Limb (tissue), 2 donors: Measurements from ENCODE around the gene OSBPL3.

Source experiments
- DNase-seq, 2 donors: peaks; one replicate each; pipeline ENCODE4 v3.0.0-alpha.2; 2016; ENCODE audit errors: extremely low spot score in 2 of 2

Gene OSBPL3

GRCh38 chr7:24979470-24979862 lies 512 bp downstream of the OSBPL3 start:
- DNase-seq: peak in 1 of 2 donors; percentile 68

GRCh38 chr7:24978843-24979469 lies 1.0 kb downstream of the OSBPL3 start:
- no peak for DNase-seq

GRCh38 chr7:24975644-24976260 lies 4.2 kb downstream of the OSBPL3 start:
- DNase-seq: no peak

- DNase-seq: no peak
Measured at GRCh38 chr7:24975172-24975571, 4.8 kb downstream of the OSBPL3 start.

GRCh38 chr7:24974026-24974832 lies 5.7 kb downstream of the OSBPL3 start:
- DNase-seq: no peak

DNA sequence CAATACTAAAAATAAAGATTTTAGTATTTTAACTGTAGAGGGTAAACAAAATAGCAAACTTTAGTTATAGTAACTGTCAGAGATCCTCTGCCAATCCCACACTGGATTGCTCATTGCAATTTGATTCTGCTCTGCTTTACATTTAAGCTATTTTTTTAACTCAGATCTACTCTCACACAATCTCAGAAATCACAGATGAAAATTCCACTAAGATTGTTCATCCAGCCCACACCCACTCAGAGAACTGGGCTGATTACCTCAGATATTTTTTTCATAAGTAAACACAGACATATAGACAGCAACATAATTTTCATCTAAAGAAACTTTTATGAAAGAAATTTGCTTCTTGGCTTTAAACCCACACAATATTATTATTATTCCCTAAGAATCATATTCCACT lies 7.0 kb downstream of the OSBPL3 start:
- DNase-seq: no peak

- DNase-seq: no peak
Measured at GRCh38 chr7:24972166-24972477, 7.9 kb downstream of the OSBPL3 start.

DNA sequence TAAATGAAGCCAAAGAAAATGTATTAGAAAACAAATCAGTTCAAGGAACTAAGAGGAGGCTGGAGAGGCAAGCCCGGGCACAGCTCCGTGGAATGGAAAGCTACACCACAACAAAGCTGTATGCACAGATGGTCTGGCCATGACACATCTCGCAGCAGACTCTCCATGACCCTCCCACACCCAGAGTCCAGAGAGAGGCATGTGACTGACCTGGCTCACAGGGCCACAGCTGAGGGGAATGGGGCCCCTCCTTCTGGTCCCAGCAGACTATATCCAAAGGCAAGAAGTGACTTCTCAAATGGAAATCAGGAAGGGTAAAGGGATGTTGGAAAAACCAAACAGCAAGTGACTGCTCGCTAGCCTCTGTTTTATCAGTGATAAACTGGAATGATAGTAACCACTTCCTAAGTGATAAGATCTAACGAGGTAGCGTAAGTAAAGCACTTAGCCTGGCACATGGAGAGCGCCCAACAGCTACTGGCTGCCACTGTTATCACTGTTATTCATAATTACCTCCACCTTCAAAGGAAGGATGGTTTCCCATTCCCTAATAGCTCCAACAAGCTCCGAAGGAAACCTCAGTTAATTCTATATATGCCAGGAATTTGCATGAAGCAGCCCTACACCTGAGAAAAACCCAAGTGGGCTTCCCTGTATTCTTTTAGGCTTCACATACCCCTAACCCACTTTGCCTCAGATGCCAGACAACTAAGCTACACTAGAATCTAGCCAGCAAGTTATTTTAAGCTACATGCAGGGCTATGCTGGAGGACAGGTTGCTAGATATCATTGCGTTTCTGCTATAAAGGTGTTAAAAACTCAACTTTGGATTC lies 8.4 kb downstream of the OSBPL3 start:
- DNase-seq: no peak

GRCh38 chr7:24970676-24971075 lies 9.3 kb downstream of the OSBPL3 start:
- no peak for DNase-seq

DNA sequence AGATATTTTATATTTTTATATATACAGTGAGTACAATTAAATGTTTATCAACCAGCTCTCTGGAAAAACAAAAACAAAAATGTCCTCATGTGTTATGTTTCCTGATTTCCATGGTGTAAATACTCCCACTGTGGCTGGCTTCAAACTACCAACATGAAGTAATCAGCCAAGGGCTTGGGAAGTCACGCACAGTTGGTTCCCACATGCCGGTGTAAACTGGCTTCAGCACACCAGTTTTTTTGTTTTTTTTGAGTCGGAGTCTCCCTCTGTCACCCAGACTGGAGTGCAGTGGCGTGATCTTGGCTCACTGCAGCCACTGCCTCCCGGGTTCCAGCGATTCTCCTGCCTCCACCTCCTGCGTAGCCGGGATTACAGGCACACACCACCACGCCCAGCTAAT lies 11.8 kb downstream of the OSBPL3 start:
- no peak for DNase-seq

DNA sequence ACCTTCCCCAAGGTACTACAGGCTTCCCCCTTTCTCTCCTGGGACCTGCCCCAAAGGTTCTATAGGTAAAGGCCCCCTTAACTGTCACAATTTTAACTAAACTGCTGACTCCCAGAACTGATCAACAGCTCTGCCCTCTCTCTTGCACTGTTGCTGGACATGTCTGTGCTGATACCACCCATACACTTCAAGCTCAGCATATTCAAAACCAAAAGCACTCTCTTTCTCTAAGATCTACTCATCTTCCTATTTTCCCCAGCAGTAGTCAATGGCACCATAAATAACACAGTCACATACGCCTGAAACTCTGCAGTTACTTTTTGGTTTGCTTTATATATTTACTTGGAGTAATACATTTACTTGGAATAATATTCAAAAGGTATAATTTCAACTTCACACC lies 12.3 kb downstream of the OSBPL3 start:
- DNase-seq: no peak

GRCh38 chr7:24966802-24967201 lies 13.2 kb downstream of the OSBPL3 start:
- no peak for DNase-seq

DNA sequence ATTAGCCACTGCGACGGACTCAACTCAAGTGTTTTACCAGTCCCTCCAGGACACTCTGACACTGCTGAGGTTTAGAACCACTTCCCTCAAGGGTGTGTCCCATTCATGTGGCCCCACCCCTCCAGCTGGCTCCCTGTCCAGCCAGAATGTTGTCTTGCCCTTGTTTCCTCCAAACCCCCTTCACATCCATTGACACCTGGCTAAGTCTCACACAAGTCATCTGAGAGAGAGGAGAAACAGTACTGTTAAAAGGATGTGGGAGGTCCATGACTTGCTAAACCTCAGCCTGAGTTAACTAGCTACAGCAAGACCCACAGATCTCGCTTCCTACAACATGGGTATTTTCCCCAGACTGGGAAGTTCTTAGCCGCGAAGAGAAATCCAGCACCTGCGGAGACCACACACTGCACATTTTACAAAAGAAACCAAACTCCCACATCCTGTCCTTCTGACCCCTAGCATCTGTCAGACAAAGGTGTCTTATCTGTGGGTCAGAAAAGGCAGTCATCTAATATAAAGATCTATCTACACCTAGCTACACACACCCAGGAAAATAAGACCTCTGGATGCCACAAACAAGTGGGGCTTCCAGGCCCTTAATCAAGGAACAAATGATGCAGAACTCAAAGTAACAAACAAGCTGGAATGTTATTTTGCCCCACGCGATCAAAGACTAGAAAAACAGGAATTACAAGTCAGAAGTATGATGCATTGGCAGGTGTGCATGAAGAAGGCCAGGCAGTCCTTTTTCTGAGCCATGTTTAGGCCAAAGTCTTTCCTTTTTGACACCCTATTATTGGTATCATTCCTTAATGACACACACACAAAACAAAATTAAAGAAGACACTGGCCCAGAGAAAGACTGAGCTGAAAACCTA lies 13.9 kb downstream of the OSBPL3 start:
- no peak for DNase-seq

- DNase-seq: no peak
Measured at GRCh38 chr7:24964191-24964590, 15.8 kb downstream of the OSBPL3 start.

DNA sequence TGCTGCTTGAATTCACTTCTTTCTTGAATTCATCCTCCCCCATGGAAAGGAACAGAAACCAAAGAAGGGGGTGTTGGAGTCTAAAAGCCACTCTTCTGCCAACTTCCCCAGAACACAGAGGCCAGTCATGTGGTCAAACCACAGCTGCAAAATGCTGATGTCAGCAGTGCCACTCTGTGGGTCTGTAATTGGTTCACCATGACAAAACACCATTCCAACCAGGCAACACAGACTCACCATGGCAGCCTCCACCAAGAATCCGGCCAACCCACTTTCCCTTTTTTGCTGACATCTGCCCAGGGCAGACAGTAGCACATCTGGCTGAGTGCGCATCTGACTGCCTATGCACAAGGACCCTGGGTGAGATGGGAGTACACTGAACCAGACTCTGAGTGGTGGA lies 16.8 kb downstream of the OSBPL3 start:
- peak in 1 of 2 donors; percentile 23 for DNase-seq

GRCh38 chr7:24962418-24962962 lies 17.5 kb downstream of the OSBPL3 start:
- no peak for DNase-seq

DNA sequence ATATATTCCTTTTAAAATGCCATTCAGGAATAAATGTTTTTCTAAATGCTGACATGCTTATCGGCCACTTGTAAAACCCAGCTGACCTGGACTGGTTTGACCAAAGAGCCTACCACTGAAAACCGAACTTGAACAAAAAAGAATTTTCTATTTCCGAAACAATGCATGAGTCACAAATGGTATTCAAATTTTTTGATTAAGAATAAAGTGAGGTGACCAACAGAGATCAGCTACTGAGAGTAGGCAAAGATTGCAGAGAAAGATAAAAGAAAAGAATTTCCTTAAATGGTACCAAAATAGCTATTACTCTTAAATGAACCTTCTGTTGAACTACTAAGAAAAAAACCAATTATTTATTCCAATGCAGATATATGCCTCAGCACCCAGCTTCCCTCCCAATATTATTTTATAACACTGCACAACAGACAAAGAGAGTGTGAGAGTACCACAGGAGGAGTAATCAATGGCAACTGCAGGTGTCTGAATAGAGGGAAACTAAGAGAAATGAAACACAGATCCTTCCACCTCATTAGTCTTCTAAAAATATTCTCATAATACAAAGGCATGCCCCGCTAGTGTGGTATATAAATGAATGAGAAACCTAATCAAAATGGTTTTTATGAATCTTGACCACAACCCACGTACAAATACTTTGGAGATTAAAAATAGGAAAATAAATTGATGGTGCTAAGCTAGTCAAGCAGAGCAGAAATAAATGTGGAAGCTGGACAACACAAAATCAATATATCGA lies 20.1 kb downstream of the OSBPL3 start:
- no peak for DNase-seq

- no peak for DNase-seq
Measured at GRCh38 chr7:24958399-24958798, 21.6 kb downstream of the OSBPL3 start.

DNA sequence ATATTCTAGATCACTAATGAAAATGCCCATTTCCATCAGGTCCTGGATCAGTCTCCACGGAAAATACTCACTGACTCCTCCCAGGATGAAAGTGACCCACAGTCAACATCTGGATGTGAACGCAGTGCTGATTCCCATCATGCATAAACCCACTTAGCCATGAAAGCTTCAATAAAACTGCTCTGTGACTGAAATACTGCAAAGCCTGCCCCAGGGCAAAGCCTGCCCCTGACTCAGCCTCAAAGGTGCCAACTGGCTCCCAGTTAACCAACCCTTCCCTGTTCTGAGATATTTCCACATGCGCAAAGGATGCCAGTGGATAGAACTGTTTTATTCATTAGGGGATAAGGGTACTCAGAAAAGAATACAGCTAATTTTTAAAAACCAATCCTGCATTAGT lies 24.0 kb downstream of the OSBPL3 start:
- DNase-seq: no peak

GRCh38 chr7:24955313-24955712 lies 24.7 kb downstream of the OSBPL3 start:
- no peak for DNase-seq
